Thyroid gland (tissue), 4 donors: ENCODE data around the gene ITGB2.

Experiments used
- CTCF ChIP-seq, 6 experiments: fragments of 200-600 bp in 3 of 6; fragments of 450-650 bp in 3 of 6; sonication (generic) in 3 of 6; IDR thresholded peaks; one replicate each; pipeline ENCODE4 v1.5.1; 2016 to 2019; ENCODE audit warnings: antibody characterized with exemption in 6 of 6, mild to moderate bottlenecking in 2 of 6, inconsistent platforms in 1 of 6, moderate library complexity in 1 of 6
- POLR2A ChIP-seq, 2 donors: fragments of 450-650 bp; IDR thresholded peaks; one replicate each; pipeline ENCODE4 v1.6.1; 2017; ENCODE audit warnings: antibody characterized with exemption in 2 of 2, mild to moderate bottlenecking in 2 of 2, moderate library complexity in 1 of 2

- TF ChIP-seq CTCF (IDR thresholded peaks at IDR 0.05) (no peak), POLR2A (IDR thresholded peaks at IDR 0.05) (no peak)
These were observed 11.0 kb downstream of the ITGB2 start for GRCh38 chr21:44909719-44910118.
